SK-N-SH treated with all-trans-retinoic acid at 6 μM for 48 hours (cell line): ENCODE results near the gene CRB3.

Experiments used
- ATAC-seq: fragments of 200-7000 bp; cut with Tn5 transposase; 3 replicates; pipeline ENCODE4 v1.9.1; 2020; ENCODE audit warnings: mild to moderate bottlenecking, moderate library complexity
- ARNTL ChIP-seq: fragments of 450-650 bp; formaldehyde crosslinking; IDR thresholded peaks from 2 replicates; pipeline ENCODE4 v1.5.0; 2020; ENCODE audit warnings: low read depth, mild to moderate bottlenecking, moderate library complexity, borderline replicate concordance
- CSDC2 ChIP-seq: fragments of 250-450 bp; sonication (Bioruptor Pico); IDR thresholded peaks from 2 replicates; pipeline ENCODE4 v1.5.0; 2020; ENCODE audit warnings: mild to moderate bottlenecking, moderate library complexity
- ESRRG ChIP-seq: fragments of 250-450 bp; sonication (Bioruptor Pico); IDR thresholded peaks from 2 replicates; pipeline ENCODE4 v1.6.1; 2021; ENCODE audit warnings: mild to moderate bottlenecking
- GLIS3 ChIP-seq: fragments of 250-450 bp; sonication (Bioruptor Pico); IDR thresholded peaks from 2 replicates; pipeline ENCODE4 v1.5.0; 2020; ENCODE audit warnings: mild to moderate bottlenecking, moderate library complexity
- ISL1 ChIP-seq: fragments of 250-450 bp; sonication (Bioruptor Pico); IDR thresholded peaks from 2 replicates; pipeline ENCODE4 v2.1.2; 2022; ENCODE audit warnings: mild to moderate bottlenecking, moderate library complexity
- OSR1 ChIP-seq: fragments of 250-450 bp; sonication (Bioruptor Pico); IDR thresholded peaks from 2 replicates; pipeline ENCODE4 v1.8.0; 2022; ENCODE audit warnings: moderate library complexity, mild to moderate bottlenecking, inconsistent platforms
- PPARA ChIP-seq: fragments of 250-450 bp; sonication (Bioruptor Pico); IDR thresholded peaks from 2 replicates; pipeline ENCODE4 v1.5.0; 2020; ENCODE audit warnings: mild to moderate bottlenecking, borderline replicate concordance
- RARB ChIP-seq: fragments of 250-450 bp; sonication (Bioruptor Pico); IDR thresholded peaks from 2 replicates; pipeline ENCODE4 v1.8.0; 2021; ENCODE audit warnings: mild to moderate bottlenecking, moderate library complexity
- SNAI2 ChIP-seq: fragments of 250-450 bp; sonication (Bioruptor Pico); IDR thresholded peaks from 2 replicates; pipeline ENCODE4 v1.5.0; 2020; ENCODE audit warnings: mild to moderate bottlenecking, moderate library complexity
- TOX ChIP-seq: fragments of 250-450 bp; sonication (Bioruptor Pico); IDR thresholded peaks from 2 replicates; pipeline ENCODE4 v1.8.0; 2021; ENCODE audit warnings: mild to moderate bottlenecking, moderate library complexity, borderline replicate concordance
- ZC3H10 ChIP-seq: fragments of 250-450 bp; sonication (Bioruptor Pico); IDR thresholded peaks from 2 replicates; pipeline ENCODE4 v1.5.1; 2021; ENCODE audit warnings: mild to moderate bottlenecking, moderate library complexity
- ZFP3 ChIP-seq: fragments of 250-450 bp; sonication (Bioruptor Pico); IDR thresholded peaks from 2 replicates; pipeline ENCODE4 v1.5.0; 2020; ENCODE audit warnings: mild to moderate bottlenecking, moderate library complexity
- ZFP30 ChIP-seq: fragments of 450-650 bp; formaldehyde crosslinking; IDR thresholded peaks from 2 replicates; pipeline ENCODE4 v1.5.0; 2022; ENCODE audit warnings: mild to moderate bottlenecking, moderate library complexity
- ZNF565 ChIP-seq: fragments of 450-650 bp; formaldehyde crosslinking; conservative IDR thresholded peaks from 2 replicates; pipeline ENCODE4 v1.5.0; 2020; ENCODE audit warnings: low read depth, mild to moderate bottlenecking, moderate library complexity
- ZNF70 ChIP-seq: fragments of 450-650 bp; formaldehyde crosslinking; IDR thresholded peaks from 2 replicates; pipeline ENCODE4 v1.5.0; 2020; ENCODE audit warnings: mild to moderate bottlenecking, moderate library complexity
- ZNF8 ChIP-seq: fragments of 450-650 bp; formaldehyde crosslinking; IDR thresholded peaks from 2 replicates; pipeline ENCODE4 v1.5.0; 2020; ENCODE audit warnings: mild to moderate bottlenecking, moderate library complexity
- TF ChIP-seq, protein P1 (sequence below): fragments of 250-450 bp; sonication (Bioruptor Pico); IDR thresholded peaks from 2 replicates; pipeline ENCODE4 v1.5.0; 2020; ENCODE audit warnings: mild to moderate bottlenecking, moderate library complexity
- TF ChIP-seq, protein P2 (sequence below): fragments of 250-450 bp; sonication (Bioruptor Pico); IDR thresholded peaks from 2 replicates; pipeline ENCODE4 v1.8.0; 2021; ENCODE audit warnings: low read depth, mild to moderate bottlenecking, moderate library complexity, borderline replicate concordance
- TF ChIP-seq, protein P3 (sequence below): fragments of 250-450 bp; sonication (Bioruptor Pico); IDR thresholded peaks from 2 replicates; pipeline ENCODE4 v1.5.1; 2020; ENCODE audit warnings: low read depth, mild to moderate bottlenecking, moderate library complexity
- TF ChIP-seq, protein P4 (sequence below): fragments of 250-450 bp; sonication (Bioruptor Pico); IDR thresholded peaks from 2 replicates; pipeline ENCODE4 v1.8.0; 2020; ENCODE audit warnings: mild to moderate bottlenecking, moderate library complexity, borderline replicate concordance
- TF ChIP-seq, protein P5 (sequence below): fragments of 250-450 bp; sonication (Bioruptor Pico); IDR thresholded peaks from 2 replicates; pipeline ENCODE4 v1.5.1; 2021; ENCODE audit warnings: mild to moderate bottlenecking, moderate library complexity

The CRB3 gene

DNA sequence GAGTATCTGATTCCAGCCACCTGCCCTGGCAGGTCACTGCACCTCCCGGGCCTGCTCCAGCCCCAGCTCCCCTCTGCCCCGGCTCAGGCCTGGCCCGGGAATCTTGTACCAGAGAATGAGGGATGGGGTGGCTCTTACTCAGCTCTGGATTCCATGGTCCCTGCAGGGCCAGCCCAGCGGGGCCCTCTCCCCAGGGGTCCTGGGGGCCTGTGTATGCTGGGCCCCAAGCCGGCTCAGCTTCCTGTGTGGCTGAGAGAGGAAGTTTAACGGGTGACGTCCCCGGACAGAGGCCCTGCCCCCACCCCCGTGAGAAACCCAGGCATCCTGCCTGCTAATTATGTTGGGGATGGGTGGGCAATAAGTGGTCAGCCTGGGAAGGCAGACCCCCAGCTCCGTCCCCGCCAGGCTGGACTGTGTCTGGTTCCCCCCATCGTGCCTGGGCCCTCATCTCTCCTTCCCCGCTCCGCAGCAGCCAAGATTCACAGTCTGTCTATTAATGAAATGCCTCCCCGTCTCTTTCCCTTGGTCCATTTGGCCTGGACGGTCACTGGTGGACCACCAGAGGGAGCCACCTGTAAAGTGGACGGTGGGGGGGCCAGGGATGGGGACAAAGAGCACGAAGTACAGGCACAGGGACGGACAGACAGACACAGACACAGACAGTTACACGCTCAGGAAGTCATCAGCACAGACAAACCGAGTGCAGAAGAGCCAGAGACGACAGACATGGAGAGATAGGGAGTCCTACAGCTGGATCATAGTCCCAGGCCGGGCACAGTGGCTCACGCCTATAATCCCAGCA is 17.7 kb downstream of the CRB3 start, which contains the start of gene DENND1C (continued):
- TF ChIP-seq, protein P1, sequence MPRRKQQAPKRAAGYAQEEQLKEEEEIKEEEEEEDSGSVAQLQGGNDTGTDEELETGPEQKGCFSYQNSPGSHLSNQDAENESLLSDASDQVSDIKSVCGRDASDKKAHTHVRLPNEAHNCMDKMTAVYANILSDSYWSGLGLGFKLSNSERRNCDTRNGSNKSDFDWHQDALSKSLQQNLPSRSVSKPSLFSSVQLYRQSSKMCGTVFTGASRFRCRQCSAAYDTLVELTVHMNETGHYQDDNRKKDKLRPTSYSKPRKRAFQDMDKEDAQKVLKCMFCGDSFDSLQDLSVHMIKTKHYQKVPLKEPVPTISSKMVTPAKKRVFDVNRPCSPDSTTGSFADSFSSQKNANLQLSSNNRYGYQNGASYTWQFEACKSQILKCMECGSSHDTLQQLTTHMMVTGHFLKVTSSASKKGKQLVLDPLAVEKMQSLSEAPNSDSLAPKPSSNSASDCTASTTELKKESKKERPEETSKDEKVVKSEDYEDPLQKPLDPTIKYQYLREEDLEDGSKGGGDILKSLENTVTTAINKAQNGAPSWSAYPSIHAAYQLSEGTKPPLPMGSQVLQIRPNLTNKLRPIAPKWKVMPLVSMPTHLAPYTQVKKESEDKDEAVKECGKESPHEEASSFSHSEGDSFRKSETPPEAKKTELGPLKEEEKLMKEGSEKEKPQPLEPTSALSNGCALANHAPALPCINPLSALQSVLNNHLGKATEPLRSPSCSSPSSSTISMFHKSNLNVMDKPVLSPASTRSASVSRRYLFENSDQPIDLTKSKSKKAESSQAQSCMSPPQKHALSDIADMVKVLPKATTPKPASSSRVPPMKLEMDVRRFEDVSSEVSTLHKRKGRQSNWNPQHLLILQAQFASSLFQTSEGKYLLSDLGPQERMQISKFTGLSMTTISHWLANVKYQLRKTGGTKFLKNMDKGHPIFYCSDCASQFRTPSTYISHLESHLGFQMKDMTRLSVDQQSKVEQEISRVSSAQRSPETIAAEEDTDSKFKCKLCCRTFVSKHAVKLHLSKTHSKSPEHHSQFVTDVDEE = no peak
- TF ChIP-seq, protein P2, sequence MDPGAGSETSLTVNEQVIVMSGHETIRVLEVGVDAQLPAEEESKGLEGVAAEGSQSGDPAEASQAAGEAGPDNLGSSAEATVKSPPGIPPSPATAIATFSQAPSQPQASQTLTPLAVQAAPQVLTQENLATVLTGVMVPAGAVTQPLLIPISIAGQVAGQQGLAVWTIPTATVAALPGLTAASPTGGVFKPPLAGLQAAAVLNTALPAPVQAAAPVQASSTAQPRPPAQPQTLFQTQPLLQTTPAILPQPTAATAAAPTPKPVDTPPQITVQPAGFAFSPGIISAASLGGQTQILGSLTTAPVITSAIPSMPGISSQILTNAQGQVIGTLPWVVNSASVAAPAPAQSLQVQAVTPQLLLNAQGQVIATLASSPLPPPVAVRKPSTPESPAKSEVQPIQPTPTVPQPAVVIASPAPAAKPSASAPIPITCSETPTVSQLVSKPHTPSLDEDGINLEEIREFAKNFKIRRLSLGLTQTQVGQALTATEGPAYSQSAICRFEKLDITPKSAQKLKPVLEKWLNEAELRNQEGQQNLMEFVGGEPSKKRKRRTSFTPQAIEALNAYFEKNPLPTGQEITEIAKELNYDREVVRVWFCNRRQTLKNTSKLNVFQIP (CRISPR knock-in tag) = no peak
- no peak for TF ChIP-seq ZFP30 (CRISPR knock-in tag)

DNA sequence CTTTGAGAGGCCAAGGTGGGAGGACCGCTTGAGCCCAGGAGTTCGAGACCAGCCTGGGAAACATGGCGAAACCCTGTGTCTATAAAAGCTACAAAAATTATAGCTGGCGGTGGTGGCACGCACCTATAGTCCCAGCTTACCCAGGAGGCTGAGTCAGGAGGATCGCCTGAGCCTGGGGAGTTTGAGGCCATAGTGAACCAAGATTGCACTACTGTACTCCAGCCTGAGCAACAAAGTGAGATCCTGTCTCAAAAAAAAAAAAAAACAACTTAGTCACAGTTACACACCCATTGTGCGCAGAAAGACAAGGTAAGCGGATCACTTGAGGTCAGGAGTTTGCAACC is 18.2 kb downstream of the CRB3 start:
- TF ChIP-seq ZFP30 (CRISPR knock-in tag) (no peak), ISL1 (CRISPR knock-in tag) (no peak), TOX (CRISPR knock-in tag) (no peak), ESRRG (CRISPR knock-in tag) (no peak), RARB (CRISPR knock-in tag) (no peak)
- TF ChIP-seq, protein P3, sequence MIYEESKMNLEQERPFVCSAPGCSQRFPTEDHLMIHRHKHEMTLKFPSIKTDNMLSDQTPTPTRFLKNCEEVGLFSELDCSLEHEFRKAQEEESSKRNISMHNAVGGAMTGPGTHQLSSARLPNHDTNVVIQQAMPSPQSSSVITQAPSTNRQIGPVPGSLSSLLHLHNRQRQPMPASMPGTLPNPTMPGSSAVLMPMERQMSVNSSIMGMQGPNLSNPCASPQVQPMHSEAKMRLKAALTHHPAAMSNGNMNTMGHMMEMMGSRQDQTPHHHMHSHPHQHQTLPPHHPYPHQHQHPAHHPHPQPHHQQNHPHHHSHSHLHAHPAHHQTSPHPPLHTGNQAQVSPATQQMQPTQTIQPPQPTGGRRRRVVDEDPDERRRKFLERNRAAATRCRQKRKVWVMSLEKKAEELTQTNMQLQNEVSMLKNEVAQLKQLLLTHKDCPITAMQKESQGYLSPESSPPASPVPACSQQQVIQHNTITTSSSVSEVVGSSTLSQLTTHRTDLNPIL (CRISPR knock-in tag) = no peak
- no peak for ATAC-seq

DNA sequence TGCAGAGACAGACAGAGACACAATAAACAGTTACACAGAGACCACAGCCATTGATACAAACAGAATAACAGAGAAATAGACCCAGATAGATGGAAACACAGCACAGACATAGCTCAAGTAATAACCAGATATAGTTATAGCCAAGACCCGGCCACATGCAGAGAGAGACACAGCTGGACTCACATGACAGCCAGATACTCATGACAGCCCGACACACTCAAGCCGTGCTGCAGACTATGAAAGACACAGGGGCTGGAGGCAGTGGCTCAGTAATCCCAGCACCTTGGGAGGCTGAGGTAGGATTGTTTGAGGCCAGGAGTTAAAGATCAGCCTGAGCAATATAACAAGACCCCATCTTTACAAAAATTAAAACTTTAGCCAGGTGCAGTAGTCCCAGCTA is 19.2 kb downstream of the CRB3 start:
- ATAC-seq = no peak
- no peak for TF ChIP-seq PPARA
- no peak for TF ChIP-seq CSDC2
- TF ChIP-seq, protein P2 (CRISPR knock-in tag) = no peak
- TF ChIP-seq ZC3H10 (CRISPR knock-in tag) = no peak
- no peak for TF ChIP-seq RARB (CRISPR knock-in tag)
- TF ChIP-seq ARNTL = no peak
- TF ChIP-seq GLIS3 (CRISPR knock-in tag) = no peak
- TF ChIP-seq ZFP30 (CRISPR knock-in tag) = no peak
- no peak for TF ChIP-seq ZNF70
- TF ChIP-seq ISL1 (CRISPR knock-in tag) = no peak
- TF ChIP-seq OSR1 (CRISPR knock-in tag) = no peak
- TF ChIP-seq, protein P4, sequence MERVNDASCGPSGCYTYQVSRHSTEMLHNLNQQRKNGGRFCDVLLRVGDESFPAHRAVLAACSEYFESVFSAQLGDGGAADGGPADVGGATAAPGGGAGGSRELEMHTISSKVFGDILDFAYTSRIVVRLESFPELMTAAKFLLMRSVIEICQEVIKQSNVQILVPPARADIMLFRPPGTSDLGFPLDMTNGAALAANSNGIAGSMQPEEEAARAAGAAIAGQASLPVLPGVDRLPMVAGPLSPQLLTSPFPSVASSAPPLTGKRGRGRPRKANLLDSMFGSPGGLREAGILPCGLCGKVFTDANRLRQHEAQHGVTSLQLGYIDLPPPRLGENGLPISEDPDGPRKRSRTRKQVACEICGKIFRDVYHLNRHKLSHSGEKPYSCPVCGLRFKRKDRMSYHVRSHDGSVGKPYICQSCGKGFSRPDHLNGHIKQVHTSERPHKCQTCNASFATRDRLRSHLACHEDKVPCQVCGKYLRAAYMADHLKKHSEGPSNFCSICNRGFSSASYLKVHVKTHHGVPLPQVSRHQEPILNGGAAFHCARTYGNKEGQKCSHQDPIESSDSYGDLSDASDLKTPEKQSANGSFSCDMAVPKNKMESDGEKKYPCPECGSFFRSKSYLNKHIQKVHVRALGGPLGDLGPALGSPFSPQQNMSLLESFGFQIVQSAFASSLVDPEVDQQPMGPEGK (CRISPR knock-in tag) = no peak
- TF ChIP-seq ZNF8 (CRISPR knock-in tag) = no peak
- TF ChIP-seq SNAI2 = no peak
- TF ChIP-seq TOX (CRISPR knock-in tag) = no peak
- TF ChIP-seq, protein P1 = no peak
- TF ChIP-seq, protein P3 (CRISPR knock-in tag) = no peak
- no peak for TF ChIP-seq ZNF565 (CRISPR knock-in tag)
- TF ChIP-seq, protein P5, sequence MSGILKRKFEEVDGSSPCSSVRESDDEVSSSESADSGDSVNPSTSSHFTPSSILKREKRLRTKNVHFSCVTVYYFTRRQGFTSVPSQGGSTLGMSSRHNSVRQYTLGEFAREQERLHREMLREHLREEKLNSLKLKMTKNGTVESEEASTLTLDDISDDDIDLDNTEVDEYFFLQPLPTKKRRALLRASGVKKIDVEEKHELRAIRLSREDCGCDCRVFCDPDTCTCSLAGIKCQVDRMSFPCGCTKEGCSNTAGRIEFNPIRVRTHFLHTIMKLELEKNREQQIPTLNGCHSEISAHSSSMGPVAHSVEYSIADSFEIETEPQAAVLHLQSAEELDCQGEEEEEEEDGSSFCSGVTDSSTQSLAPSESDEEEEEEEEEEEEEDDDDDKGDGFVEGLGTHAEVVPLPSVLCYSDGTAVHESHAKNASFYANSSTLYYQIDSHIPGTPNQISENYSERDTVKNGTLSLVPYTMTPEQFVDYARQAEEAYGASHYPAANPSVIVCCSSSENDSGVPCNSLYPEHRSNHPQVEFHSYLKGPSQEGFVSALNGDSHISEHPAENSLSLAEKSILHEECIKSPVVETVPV (CRISPR knock-in tag) = no peak
- TF ChIP-seq ZFP3 (CRISPR knock-in tag) = no peak
- TF ChIP-seq, all 23 proteins: peak for 0
